Peyer's patch (tissue), 4 donors: ENCODE data around the gene ANTXRL.
"Not testable (repeated sequence)": the region's sequence is repeated elsewhere in the genome, so short reads cannot be mapped to it uniquely, and the experiment has no call there.

Source experiments
- CTCF ChIP-seq, 6 experiments: fragments of 450-650 bp in 4 of 6; fragments of 200-600 bp in 2 of 6; sonication (generic) in 1 of 6; IDR thresholded peaks; one replicate each; pipeline ENCODE4 v1.5.1; 2017 to 2019; ENCODE audit warnings: antibody characterized with exemption in 6 of 6, mild to moderate bottlenecking in 3 of 6, moderate library complexity in 1 of 6
- POLR2A ChIP-seq, 2 donors: fragments of 450-650 bp; IDR thresholded peaks; one replicate each; pipeline ENCODE4 v1.5.1; 2017; ENCODE audit warnings: antibody characterized with exemption in 2 of 2, mild to moderate bottlenecking in 2 of 2, moderate library complexity in 2 of 2

- not testable (repeated sequence) for TF ChIP-seq CTCF, POLR2A (IDR thresholded peaks at IDR 0.05)
Measured at GRCh38 chr10:46295350-46296010, 8.7 kb downstream of the ANTXRL start.
